DOHH2 (cell line): Measurements from ENCODE around the gene GZMM.

Source experiments
- EZH2phosphoT487 ChIP-seq: fragments of 200-600 bp; sonication (generic); IDR thresholded peaks from 2 replicates; pipeline ENCODE4 v1.6.1; 2017; ENCODE audit warnings: borderline replicate concordance, mild to moderate bottlenecking, antibody characterized with exemption, low read length, moderate library complexity, mixed read lengths
- TF ChIP-seq, protein P1 (sequence below): fragments of 200-600 bp; sonication (generic); IDR thresholded peaks from one replicate; pipeline ENCODE4 v1.5.1; 2014; ENCODE audit warnings: antibody characterized with exemption, mild to moderate bottlenecking, low read depth, low read length; ENCODE audit not compliant: poor library complexity, severe bottlenecking

DNA sequence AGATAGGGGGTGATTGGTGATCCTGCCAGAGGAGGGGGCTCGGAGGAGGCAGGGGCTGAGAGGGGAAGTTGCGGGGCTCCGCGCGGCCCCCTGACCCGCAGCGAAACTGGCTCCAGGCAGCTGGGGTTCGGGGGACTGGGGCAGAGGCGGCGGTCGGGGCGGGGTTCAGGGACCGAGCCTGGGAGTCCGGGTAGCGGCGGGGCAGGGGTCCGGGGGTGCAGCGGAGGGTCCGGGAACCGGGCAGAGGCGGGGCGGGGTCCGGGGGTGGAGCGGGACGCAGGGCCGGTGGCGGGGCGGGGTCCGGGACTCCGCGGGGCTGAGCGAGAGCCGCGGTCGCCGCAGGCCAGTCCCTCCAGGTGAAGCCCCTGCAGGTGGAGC lies 46.4 kb upstream of the GZMM start:
- TF ChIP-seq, protein P1, sequence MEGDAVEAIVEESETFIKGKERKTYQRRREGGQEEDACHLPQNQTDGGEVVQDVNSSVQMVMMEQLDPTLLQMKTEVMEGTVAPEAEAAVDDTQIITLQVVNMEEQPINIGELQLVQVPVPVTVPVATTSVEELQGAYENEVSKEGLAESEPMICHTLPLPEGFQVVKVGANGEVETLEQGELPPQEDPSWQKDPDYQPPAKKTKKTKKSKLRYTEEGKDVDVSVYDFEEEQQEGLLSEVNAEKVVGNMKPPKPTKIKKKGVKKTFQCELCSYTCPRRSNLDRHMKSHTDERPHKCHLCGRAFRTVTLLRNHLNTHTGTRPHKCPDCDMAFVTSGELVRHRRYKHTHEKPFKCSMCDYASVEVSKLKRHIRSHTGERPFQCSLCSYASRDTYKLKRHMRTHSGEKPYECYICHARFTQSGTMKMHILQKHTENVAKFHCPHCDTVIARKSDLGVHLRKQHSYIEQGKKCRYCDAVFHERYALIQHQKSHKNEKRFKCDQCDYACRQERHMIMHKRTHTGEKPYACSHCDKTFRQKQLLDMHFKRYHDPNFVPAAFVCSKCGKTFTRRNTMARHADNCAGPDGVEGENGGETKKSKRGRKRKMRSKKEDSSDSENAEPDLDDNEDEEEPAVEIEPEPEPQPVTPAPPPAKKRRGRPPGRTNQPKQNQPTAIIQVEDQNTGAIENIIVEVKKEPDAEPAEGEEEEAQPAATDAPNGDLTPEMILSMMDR = no peak
- no peak for TF ChIP-seq EZH2phosphoT487
